GM18505 (cell line): ENCODE results near the gene BMP7.

Experiments used
- ATAC-seq: cut with Tn5 transposase; IDR thresholded peaks from one replicate; pipeline ENCODE4 v1.9.1; 2021; ENCODE audit not compliant: unreplicated experiment
- POLR2A ChIP-seq: IDR thresholded peaks from 4 replicates; pipeline ENCODE4 v1.6.1; 2011; ENCODE audit warnings: borderline replicate concordance; ENCODE audit not compliant: insufficient read depth, insufficient read length; ENCODE audit errors: extremely low read depth

The BMP7 gene

GRCh38 chr20:57141492-57141891, 124.9 kb downstream of the BMP7 start:
- ATAC-seq = no peak
- TF ChIP-seq POLR2A = no peak

DNA sequence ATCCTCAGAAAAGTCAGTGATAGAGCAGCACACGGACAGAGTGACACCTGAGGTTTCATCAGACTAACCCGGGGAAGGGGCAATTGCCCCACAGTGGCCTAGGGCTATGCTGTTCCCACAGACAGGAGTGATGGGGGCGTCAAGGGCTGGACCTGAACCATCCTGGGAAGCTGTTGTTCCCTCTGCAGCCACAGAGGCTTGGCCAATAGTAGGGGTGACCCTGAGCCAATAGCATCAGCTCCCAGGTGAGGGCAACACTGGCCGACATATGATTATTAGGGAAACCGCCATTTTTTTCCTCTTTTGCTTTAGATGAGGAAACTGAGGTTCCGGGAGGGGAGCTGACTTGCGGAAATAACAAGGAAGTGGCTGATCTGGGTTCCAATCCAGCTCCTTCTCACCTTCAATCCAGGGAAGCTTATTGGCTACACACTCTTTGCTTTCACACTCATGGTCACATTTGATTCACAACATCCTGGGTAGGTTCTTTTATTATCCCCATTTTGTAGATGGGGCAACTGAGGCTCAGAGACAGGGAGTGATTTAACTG, 126.0 kb downstream of the BMP7 start:
- TF ChIP-seq POLR2A = no peak
- ATAC-seq = no peak

- no peak for ATAC-seq
- no peak for TF ChIP-seq POLR2A
Measured at GRCh38 chr20:57139342-57140093, 126.9 kb downstream of the BMP7 start.

- TF ChIP-seq POLR2A = no peak
Measured at GRCh38 chr20:57138198-57138995, 128.0 kb downstream of the BMP7 start.

DNA sequence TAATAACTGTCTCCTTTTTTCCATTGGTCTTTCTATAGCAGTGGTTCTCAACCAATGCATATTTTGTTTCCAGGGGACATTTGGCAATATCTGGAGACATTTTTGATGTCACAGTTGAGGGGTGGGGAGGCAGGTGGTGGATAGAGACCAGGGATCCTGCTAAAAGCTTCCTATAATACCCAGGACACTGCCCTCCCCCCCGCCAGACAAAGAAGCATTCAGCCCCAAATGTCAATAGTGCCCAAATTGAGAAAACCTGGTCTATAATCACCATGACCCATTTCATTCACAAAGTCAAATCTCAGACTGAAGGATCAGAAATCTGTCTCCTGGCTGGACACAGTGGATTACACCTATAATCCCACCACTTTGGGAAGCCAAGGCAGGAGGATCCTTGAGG, 128.8 kb downstream of the BMP7 start:
- no peak for ATAC-seq
- TF ChIP-seq POLR2A = no peak

More at GRCh38 chr20:57138198-57138995, 128.0 kb downstream of the BMP7 start:
- no peak for ATAC-seq

GRCh38 chr20:57136734-57137133, 129.7 kb downstream of the BMP7 start:
- no peak for ATAC-seq
- TF ChIP-seq POLR2A = no peak

DNA sequence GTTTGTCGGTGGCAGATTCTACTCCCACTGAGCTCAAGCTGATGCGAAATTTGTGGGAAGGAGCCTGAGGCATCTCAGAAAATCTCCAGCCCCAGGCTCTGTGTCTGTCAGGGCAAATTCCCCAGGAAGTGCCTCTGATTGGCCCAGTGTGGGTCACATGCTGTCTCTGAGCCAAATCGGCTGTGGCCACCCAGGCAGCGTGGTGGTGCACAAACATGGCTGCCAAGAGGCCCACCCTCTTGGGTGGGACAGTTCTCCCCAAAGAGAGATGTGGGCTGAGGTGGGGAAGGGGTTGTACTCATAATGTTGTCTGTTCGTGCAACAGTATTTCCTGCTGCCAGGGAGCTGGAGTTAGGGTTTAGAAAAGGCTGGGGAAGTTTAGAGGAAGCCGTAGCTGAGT, 130.6 kb downstream of the BMP7 start:
- ATAC-seq = no peak
- TF ChIP-seq POLR2A = no peak

- TF ChIP-seq POLR2A = no peak
- no peak for ATAC-seq
Measured at GRCh38 chr20:57134804-57135203, 131.6 kb downstream of the BMP7 start.

- no peak for TF ChIP-seq POLR2A
- no peak for ATAC-seq
Measured at GRCh38 chr20:57133926-57134650, 132.4 kb downstream of the BMP7 start.

DNA sequence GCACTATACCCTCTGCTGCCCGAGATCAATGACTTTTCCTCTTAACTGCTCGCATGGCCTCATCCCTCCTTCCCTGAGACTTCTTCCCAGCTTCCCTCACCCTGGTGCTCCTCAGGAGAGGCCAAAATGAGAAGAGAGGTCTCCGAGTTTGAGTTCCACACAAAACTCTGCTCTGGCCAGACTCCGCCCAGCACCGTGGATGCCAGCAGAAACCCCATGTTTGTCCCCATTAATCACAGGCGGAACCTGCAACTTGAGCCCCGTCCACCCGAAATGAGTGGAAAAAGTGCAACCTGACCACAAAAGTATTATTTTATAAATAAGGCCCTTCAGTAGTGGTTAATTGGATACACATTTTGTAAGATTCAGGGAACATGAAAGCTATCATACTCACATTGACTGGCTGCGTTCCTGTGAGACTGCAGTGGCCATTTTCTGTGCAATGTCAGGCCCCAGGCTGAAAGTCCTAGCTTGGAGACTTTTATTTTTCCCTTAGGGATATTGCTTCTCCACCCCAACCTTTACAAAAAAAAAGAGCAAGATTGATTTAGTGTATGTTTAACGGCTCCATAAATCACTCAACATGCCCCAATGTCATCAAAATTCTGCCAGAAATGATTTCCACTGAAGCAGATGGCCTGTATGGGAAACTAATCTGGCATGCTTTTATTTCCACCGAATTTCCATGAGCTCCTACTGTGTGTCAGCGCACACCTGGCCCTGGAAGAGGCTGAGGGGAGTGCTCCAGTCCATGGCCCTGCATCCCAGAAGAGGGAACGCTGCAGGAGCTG, 134.6 kb downstream of the BMP7 start:
- no peak for ATAC-seq
- no peak for TF ChIP-seq POLR2A

GRCh38 chr20:57131077-57131476, 135.4 kb downstream of the BMP7 start:
- no peak for ATAC-seq
- TF ChIP-seq POLR2A = no peak

GRCh38 chr20:57130160-57130772, 136.2 kb downstream of the BMP7 start:
- ATAC-seq = no peak

DNA sequence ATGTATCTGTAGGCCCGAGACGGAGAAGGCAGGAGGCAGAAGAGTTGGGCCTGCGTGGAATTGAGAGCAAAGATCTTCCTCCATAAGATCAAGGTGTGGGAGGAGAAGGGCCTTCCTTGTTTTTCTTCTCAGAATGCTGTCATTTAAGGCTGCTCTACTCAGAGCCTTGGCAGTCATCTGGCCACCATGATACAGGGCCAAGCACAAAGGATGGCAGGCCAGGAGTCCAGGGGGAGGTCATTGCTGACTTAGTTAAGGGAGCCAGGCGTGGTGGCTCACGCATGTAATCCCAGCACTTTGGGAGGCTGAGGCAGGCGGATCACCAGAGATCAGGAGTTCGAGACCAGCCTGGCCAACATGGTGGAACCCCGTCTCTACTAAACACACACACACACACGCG, 137.1 kb downstream of the BMP7 start:
- no peak for ATAC-seq
- no peak for TF ChIP-seq POLR2A

More at GRCh38 chr20:57130160-57130772, 136.2 kb downstream of the BMP7 start:
- no peak for TF ChIP-seq POLR2A
